NCI-H1417 (cell line): ENCODE data around the gene CRYM.
"Not testable (repeated sequence)": the region's sequence is repeated elsewhere in the genome, so short reads cannot be mapped to it uniquely, and the experiment has no call there.

Experiments
- DNase-seq, 3 experiments: peaks; one replicate each; lab custom pipeline; 2025; lab: John Stamatoyannopoulos, UW

Gene CRYM

DNA sequence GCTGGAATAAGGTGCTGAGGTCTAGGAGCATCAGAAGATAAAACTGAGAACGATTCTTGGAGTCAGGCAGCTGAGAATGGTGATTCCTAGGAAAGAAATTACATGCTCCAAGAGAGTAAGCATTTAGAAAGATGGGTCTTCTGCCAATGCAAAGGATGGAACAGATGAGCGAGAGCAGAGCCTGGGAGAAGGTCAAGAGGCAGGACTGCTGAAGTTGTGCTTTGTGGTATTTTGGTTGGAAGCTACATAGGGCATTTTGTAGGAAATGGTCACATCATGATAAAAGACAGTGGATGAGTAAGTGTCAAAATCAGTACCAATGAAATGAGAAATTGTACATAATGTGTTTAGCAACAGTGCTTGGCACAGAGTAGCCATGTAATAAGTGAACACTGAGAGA is 1.4 kb upstream of the CRYM start:
- DNase-seq: no peak

GRCh38 chr16:21277045-21277926 is 804 bp downstream of the CRYM start:
- no peak for DNase-seq

DNA sequence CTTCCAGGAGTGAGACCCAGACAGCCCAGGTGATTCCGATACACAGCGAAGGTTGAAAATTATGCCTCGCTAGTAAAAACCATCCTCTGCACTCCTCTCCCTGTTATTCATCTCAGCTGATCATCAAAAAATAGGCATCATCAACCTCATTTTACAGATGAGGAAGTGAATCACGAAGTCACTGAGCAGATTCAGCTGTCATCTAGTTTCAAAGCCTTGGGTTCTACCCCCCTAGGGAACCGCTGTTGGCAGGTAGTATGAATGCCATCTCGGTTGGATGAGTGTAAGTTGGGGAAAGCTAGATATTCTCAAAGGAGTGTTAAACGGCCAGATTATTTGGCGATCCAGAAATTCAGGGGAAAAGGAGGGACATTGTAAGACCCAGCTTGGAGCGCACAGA is 2.0 kb downstream of the CRYM start:
- DNase-seq: no peak

- no peak for DNase-seq
Measured at GRCh38 chr16:21275529-21275928, 2.6 kb downstream of the CRYM start.

DNA sequence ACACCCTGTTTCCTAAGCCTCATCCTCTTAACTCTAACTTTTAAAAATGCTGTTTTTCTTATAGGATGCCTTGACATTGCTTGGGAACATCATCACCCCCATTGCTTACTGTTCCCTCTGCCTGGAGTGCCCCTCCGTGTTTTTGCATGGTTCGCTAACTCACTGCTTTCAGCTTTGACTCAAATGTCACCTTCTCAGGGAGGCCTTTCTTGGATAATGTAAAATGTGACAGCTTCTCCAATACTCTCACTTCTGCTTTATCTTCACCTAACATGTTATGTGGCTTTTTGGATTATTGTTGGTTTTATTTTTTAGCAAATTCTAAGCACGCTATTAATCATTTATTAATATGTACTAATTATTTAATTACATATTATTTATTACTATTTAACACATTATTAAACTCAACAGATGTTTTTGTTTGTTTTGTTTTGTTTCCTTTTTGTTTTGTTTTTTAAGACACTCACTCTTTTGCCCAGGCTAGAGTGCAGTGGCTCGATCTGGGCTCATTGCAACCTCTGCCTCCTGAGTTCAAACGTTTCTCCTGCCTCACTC is 3.8 kb downstream of the CRYM start:
- no peak for DNase-seq

GRCh38 chr16:21272763-21273162 is 5.3 kb downstream of the CRYM start:
- not testable (repeated sequence) for DNase-seq

DNA sequence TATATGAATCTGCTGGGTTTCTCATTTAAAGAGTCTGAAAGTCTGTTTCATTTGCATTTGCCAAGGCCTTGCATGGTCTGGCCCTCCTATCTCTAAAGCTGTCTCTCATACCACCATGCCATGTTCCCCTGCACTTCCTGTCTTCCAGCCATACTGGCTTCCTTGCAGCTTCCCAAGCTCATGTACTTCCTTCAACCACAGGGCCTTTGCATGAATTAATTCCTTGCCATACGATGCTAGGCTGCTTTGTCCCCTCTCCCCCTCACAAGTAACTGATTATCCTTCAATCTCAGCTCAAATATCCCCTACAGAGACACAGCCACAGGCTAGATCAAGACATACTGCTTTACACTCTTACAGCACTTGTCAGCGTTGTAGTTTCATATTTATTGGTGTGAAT is 5.8 kb downstream of the CRYM start:
- no peak for DNase-seq

GRCh38 chr16:21268236-21268635 is 9.9 kb downstream of the CRYM start:
- no peak for DNase-seq

DNA sequence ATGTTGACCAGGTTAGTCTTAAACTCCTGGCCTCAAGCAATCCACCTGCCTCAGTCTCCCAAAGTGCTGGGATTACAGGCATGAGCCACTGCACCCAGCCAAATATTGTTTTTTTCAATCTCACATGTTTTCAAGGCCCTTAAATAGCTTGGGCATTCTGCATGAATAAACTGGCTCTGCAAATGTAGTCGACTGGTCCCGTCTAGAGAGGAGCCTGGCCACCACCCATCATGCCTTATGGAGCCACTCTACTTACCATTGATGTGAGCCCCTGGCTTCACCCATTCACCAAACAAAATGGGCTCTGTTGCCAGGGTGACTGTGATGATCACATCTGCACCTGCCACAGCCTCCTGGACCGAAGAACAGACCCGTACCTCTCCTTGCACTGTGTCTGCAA is 10.8 kb downstream of the CRYM start:
- no peak for DNase-seq

DNA sequence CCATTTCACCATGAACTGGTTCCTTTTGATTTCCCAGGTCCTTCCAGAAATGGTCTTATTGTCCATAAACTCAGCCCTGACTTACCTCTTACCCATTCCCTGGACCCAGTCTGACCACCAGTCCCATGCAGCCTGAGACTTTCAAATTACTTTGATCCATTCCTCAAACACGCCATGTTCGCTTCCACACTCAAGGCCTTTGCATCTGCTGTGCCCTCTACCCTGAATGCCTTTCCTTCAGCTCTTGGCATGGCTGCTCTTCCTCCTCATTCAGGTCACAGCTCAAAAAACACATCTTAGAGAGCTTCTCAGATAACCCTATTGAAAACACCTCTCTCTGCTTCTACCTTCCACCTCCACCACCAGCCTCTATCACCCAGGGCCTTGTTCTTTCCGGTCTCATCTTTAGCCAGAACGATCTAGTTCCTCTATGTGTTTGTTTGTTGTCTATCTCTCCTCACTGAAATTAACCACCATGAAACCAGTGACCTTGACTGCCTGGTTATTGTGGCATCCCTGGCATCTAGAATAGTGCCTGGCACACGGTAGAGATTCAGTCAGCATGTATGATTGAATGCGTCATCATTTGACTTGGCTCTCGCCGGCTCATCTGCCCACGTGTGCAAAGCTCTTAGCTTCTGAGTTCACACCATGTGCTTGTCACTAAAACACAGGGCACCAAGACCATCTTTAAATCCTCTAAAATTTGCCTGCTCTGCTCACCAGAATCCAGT is 12.8 kb downstream of the CRYM start:
- DNase-seq: no peak

- DNase-seq: no peak
Measured at GRCh38 chr16:21264571-21265036, 13.5 kb downstream of the CRYM start.

GRCh38 chr16:21263640-21264570 is 14.2 kb downstream of the CRYM start:
- DNase-seq: peak in 1 of 3 experiments; percentile 11

DNA sequence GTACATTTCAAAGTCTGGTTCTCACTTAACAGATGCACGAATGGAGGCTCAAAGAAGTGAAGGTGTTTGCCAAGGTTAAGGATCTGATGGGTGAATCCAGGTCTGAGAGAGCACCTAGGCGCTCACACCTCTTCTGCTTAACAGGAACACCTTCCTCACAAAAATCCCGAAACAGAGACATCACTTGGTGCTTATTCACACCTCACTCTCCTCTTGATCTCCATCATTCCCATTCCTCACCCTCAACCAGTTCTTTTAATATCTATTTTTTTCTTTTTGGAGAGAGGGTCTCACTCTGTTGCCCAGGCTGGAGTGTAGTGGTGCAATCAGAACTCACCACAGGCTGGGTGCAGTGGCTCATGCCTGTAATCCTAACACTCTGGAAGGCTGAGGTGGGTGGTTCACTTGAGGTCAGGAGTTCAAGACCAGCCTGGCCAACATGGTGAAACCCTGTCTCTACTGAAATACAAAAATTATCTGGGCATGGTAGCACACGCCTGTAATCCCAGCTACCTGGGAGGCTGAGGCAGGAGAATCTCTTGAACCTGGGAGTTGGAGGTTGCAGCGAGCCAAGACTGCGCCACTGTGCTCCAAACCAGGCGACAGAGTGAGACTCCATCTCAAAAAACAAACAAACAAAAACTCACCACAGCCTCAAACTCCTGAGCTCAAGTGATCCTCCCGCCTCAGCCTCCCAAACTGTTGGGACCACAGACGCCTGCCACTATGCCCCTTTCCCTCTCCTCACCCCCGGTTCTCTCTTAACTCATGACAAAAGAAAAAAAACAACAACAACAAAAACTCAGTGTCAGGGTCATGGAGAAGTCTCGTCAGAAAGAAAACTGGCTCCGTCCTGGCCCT is 15.1 kb downstream of the CRYM start:
- DNase-seq: no peak

DNA sequence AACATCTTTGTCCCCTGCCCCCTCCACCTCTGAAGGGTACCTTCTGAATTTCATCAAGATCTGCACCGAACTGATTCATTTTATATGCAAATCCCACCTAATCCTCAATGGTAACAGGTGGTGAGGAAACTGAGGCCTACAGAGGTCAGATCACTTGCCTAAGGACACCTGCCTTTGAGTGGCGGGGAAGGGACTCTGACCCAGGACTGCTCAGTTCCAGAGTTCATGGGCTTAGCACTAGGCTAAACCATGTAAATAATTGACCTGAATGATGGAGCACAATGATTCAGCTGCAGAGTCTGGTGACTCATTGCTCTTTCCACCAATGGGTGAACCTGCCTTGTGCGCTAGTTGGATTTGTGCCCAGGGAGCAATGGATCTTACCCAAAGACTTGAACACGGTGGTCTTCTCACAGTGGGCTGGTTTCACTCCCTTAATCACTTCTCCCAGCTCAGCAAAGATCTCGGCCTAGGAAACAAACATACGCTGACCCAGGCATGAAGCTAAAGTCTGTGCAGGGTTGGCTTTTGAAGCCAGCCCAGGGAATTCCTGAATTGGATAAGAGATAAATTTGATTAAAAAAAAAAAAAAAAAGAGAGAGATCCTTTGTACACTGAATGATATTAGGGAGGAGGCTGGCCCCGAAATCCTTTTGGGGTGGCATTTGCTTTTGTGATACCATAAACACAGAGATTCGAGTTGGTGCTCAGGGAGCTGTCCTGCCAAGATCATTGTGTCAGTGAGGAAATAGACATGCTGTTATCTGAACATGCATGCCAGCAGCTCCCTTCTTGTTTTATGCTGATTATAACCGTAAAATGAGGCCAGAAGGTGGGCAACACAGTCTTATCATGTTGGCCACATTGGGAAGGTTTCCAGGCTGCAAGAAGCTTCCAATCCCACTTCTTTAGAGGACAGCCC is 17.0 kb downstream of the CRYM start:
- DNase-seq: no peak

DNA sequence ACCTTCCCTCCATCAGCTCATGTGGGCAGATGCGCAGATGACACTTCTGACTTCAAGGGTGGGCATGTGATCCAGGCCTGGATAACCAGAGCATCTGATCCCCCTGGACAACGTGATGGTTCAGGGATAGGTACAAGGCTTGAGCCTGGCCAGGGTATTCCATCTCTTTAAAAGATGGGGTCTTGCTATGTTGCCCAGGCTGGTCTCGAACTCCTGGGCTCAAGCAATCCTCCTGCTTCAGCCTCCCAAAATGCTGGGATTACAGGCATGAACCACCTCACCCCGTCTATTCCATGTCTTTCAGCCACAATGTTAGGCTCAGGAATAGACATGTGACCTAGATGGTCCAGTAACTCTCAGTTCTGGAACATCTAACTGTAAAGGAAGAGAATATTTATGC is 20.8 kb downstream of the CRYM start:
- no peak for DNase-seq

- DNase-seq: no peak
Measured at GRCh38 chr16:21256636-21257035, 21.5 kb downstream of the CRYM start.

GRCh38 chr16:21253470-21253869 is 24.6 kb downstream of the CRYM start:
- DNase-seq: no peak

- no peak for DNase-seq
Measured at GRCh38 chr16:21250072-21250923, 27.8 kb downstream of the CRYM start.

DNA sequence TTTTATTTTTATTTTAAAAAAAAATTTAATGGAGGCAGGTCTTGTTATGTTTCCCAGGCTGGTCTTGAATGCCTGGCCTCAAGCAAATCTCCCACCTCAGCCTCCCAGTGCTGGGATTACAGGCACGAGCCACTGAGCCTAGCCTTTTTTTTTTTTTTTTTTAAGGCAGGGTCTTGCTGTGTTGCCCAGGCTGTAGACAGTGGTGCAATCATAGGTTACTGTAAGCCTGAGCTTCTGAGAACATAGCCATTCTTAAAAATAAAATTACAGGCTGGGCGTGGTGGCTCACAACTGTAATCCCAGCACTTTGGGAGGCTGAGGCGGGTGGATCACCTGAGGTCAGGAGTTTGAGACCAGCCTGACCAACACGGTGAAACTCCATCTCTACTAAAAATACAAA is 29.9 kb downstream of the CRYM start:
- not testable (repeated sequence) for DNase-seq
